ENCODE measurements around the gene ZIC4.
A peak's percentile ranks its signal among the peaks of the same experiment; 100 is the strongest.

The ZIC4 gene

GRCh38 chr3:147367676-147368075, 38.7 kb downstream of the ZIC4 start:
- TF ChIP-seq CTCF (IDR thresholded peaks at IDR 0.05; ENCODE audit: extremely low read depth, insufficient read depth, missing control alignments), result no peak
- DNase-seq (ENCODE audit: low spot score), result no peak
- in situ Hi-C loops (cut with MboI; ENCODE audit: low pct_unique_long_range_greater_than_20kb, low sequenced_read_pairs, unreplicated experiment), result no loop called here

DNA sequence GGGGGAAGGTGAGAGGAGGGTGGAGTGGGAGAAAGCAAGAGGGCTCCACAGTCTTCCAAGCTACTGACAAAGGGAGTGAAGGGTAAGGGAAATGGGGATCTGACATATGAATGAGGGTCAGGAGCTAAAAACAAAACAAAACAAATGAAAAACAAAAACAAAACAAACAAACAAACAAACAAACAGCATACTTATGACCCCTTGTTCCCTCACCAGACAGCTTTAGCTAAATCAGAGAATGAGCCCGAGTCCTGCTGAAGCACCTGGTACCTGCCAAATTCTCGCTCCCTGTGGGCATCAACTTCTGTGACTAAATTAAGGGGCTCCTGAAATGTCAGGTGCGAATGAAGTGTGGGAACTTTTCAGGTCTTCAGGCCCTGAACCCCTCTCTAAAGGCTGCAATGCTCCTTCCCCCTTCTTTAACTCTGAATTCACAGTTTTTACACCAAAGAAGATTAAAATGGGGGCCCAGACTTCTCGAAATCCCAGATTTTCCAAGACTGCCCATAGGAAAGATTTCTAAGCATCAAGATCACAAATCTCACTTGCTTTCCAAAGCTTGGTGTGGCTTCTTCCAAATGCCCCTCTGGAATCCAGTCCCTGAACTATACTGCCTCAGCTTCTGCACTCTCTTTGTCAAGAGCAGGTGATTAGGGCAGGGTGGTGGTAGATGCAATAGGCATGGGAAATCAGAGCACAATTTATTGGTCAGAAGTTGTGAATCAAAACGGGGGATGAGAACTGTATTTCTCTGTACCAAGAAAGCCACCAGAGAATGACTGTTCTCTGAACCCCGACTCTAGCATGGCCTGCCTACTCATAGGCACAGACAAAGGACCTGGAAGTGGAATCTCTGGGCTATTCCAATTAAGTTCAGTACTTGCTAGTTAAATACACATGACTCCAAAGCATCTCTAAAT, 40.9 kb downstream of the ZIC4 start:
- TF ChIP-seq CTCF (IDR thresholded peaks at IDR 0.05; ENCODE audit: extremely low read depth, insufficient read depth, missing control alignments), result no peak
- in situ Hi-C loops (cut with MboI; ENCODE audit: low pct_unique_long_range_greater_than_20kb, low sequenced_read_pairs, unreplicated experiment), result no loop called here
- DNase-seq (ENCODE audit: low spot score), result no peak

DNA sequence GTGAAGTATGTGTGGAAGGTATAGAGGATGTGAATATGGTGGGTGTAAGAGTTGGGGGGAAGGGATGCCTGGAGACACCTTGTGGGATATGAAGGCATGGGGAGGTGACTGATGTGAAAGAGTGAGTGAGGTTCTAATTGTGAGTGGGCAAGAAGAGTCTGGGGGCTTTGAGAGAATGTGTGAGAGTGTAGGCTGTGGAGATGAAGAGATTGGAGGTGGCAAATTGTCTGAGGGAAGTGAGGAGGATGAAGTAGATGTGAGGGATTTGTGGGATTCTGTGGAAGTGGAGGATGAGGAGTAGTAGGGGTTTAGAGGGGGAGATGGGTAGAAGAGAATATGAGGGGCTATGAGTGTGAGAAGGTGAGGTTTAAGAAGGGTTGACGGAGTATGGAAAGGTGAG, 41.6 kb downstream of the ZIC4 start:
- no peak for TF ChIP-seq CTCF (IDR thresholded peaks at IDR 0.05; ENCODE audit: extremely low read depth, insufficient read depth, missing control alignments)
- no peak for DNase-seq (ENCODE audit: low spot score)
- in situ Hi-C loops (cut with MboI; ENCODE audit: low pct_unique_long_range_greater_than_20kb, low sequenced_read_pairs, unreplicated experiment), result no loop called here

GRCh38 chr3:147361454-147362420, 44.6 kb downstream of the ZIC4 start:
- peak; percentile 40 for DNase-seq (ENCODE audit: low spot score)
- peak; percentile 76 for TF ChIP-seq CTCF (IDR thresholded peaks at IDR 0.05; ENCODE audit: extremely low read depth, insufficient read depth, missing control alignments)
- in situ Hi-C loops (cut with MboI; ENCODE audit: low pct_unique_long_range_greater_than_20kb, low sequenced_read_pairs, unreplicated experiment), result no loop called here

DNA sequence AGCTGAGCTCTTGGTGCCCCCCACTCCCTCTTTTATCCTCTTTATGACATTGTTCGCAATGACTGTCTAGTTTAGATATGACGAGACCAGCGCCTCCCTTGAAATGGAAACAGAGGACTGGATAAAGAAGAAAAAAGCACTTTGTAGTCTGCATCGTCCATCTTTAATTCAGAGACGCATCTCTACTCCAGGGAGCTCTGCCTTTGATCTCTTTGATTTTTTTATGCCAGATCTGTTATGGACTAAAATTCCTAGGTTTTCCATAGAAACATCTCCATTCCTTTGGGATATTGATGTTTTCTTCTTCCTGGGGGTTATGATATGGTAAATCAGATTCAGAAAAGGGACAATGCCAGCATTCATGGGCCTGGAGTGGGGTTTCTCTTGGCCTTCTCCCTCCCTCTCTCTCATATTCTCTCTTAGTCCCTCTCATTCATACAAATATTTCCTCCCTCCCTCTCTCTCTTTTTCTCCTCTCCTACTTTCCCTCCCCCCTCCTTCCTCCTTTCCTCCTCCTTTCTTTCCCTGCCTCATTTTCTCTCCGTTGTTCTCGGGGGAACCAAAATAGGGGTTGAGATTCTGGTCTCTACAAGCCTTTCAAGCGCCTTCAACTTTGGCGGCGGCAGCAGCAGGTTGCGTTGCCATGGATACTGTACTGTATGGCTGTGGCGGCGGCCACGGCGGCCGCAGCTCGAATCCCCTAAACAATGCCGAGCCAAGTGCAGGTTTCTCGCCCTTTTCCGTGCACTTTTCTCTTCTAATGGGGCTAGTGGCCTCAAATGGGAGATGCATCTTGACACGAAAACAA, 45.5 kb downstream of the ZIC4 start:
- in situ Hi-C loops (cut with MboI; ENCODE audit: low pct_unique_long_range_greater_than_20kb, low sequenced_read_pairs, unreplicated experiment), result no loop called here
- DNase-seq (ENCODE audit: low spot score), result peak; percentile 42
- no peak for TF ChIP-seq CTCF (IDR thresholded peaks at IDR 0.05; ENCODE audit: extremely low read depth, insufficient read depth, missing control alignments)

GRCh38 chr3:147360051-147360439, 46.3 kb downstream of the ZIC4 start:
- DNase-seq (ENCODE audit: low spot score), result no peak
- TF ChIP-seq CTCF (IDR thresholded peaks at IDR 0.05; ENCODE audit: extremely low read depth, insufficient read depth, missing control alignments), result no peak
- in situ Hi-C loops (cut with MboI; ENCODE audit: low pct_unique_long_range_greater_than_20kb, low sequenced_read_pairs, unreplicated experiment), result no loop called here

Measured in GM13977 (cell line).